ENCODE results near the gene MINAR2. TPM values are rescaled to one million over a fixed set of nuclear protein-coding genes. Genes with fewer than 3 reads are reported as not detected.

The MINAR2 gene
- total RNA-seq, 4 donors from 2014 or later: not detected

DNA sequence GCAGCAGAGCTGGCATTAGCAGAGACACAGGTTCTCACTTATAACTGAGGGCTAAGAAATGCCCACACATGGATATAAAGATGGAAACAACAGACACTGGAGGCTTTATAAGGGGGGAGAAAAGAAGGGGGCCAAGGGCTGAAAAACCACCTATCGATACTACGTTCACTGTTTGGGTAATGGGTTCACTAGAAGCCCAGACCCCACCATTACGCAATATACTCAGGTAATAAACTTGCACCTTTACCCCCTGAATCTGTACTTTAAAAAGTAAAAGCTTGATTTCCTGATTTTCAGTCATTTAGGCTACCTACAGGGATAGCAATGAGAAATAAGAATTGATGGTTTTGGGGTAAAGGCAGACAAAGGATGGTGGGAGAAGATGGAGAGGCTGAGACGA lies 1.9 kb upstream of the MINAR2 start:
- Histone ChIP-seq H3K27ac (no peak overlapping the region), H3K27me3 (no peaks in the 10 kb centered on the region), H3K4me3 (no peak overlapping the region), H3K9me3 (no peaks in the 10 kb centered on the region), H3K36me3 (no peaks in the 10 kb centered on the region), H3K4me1 (no peaks in the 10 kb centered on the region)
- 92 to 95% methylated on average over 4 of the region's 4 CpGs for WGBS, 2 donors
- no peak for TF ChIP-seq POLR2A (IDR thresholded peaks at IDR 0.05)
- TF ChIP-seq EP300 (IDR thresholded peaks at IDR 0.05): no peak
- TF ChIP-seq, protein P1, sequence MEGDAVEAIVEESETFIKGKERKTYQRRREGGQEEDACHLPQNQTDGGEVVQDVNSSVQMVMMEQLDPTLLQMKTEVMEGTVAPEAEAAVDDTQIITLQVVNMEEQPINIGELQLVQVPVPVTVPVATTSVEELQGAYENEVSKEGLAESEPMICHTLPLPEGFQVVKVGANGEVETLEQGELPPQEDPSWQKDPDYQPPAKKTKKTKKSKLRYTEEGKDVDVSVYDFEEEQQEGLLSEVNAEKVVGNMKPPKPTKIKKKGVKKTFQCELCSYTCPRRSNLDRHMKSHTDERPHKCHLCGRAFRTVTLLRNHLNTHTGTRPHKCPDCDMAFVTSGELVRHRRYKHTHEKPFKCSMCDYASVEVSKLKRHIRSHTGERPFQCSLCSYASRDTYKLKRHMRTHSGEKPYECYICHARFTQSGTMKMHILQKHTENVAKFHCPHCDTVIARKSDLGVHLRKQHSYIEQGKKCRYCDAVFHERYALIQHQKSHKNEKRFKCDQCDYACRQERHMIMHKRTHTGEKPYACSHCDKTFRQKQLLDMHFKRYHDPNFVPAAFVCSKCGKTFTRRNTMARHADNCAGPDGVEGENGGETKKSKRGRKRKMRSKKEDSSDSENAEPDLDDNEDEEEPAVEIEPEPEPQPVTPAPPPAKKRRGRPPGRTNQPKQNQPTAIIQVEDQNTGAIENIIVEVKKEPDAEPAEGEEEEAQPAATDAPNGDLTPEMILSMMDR (IDR thresholded peaks at IDR 0.05): no peak
- DNase-seq (ENCODE audit: low spot score in 2 of 2): no peak

DNA sequence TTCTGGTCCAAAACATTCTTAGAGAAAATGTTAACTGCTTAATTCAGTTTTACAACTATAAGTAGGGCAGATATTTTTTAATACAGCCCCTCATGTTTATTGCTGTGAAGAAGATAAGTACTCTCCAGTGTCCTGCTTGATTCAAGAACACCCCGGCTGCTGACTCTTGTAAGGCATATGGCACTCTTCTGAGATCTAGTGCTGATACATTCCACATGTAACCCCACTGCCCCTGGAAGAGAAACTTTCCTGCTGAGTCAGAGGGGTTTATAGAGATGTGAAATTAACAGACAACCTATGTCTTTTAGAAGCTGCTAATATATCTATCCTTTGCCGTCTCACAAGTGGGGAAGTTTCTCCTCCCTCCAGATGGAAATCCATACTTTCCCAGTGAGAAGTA lies 1.0 kb upstream of the MINAR2 start:
- WGBS, 2 donors: 43 to 66% methylated on average over 2 of the region's 2 CpGs
- H3K4me1 ChIP-seq: no peaks in the 10 kb centered on the region

DNA sequence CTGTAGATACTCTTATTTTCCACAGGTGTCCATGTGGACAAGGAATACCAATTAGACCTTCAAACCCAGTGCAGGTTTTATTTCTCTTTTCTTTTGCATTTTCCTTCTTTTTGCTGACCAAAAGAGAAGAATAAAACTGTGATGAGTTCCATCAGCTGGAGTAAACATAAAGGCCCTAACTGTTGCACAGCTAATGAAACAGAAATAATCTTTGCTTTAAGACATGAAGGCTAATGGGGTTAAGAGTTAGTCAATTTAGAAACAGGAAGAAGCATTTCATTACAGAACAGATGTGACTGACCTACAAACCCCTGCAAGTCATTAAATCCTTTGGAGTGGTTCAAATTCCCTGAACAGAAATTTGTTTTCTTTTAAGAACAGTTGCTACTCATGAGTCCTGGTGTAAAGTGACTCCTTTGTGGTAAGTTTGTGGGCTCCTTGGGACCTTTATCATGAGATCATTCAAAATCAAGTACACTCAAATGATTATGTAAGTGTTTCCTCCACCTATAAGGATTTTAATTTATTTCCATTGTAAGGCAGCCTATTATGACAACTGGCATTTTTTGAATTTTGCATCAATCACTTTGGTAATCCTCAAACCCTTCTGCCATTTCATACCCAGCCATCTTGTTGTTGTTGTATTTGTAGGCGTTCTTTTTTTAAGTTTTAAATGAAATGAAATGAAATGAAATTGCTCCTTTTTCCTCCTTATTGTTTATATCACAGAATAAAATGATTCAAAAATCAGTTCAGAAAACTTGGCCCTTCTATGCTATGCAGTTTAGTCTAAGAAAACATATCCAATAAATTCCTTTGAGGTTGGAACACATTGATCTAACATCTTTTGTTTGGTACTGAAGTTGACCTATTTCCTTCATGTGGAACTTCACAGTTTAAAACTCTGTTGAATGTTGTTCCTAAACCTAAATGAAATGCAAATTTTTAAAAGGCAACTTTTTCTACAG lies 1.3 kb downstream of the MINAR2 start:
- Histone ChIP-seq H3K4me1 (no peaks in the 10 kb centered on the region), H3K27me3 (no peaks in the 10 kb centered on the region), H3K36me3 (no peaks in the 10 kb centered on the region), H3K4me3 (no peak overlapping the region), H3K9me3 (no peaks in the 10 kb centered on the region), H3K27ac (no peak overlapping the region)
- WGBS, 2 donors: 58 to 63% methylated on average over 1 of the region's 1 CpG
- no peak for DNase-seq (ENCODE audit: low spot score in 2 of 2)
- no peak for TF ChIP-seq EP300 (IDR thresholded peaks at IDR 0.05)
- no peak for TF ChIP-seq POLR2A (IDR thresholded peaks at IDR 0.05)
- TF ChIP-seq, protein P1 (IDR thresholded peaks at IDR 0.05): no peak

More for the DNA sequence above, 1.0 kb upstream of the MINAR2 start:
- no peak overlapping the region for H3K4me3 ChIP-seq
- no peak overlapping the region for H3K27ac ChIP-seq
- no peak for DNase-seq (ENCODE audit: low spot score in 2 of 2)
- TF ChIP-seq, protein P1 (IDR thresholded peaks at IDR 0.05): no peak
- TF ChIP-seq POLR2A (IDR thresholded peaks at IDR 0.05) (no peak), EP300 (IDR thresholded peaks at IDR 0.05) (no peak)
- H3K36me3 ChIP-seq: no peaks in the 10 kb centered on the region
- no peaks in the 10 kb centered on the region for H3K9me3 ChIP-seq
- H3K27me3 ChIP-seq: no peaks in the 10 kb centered on the region

GRCh38 chr5:129760636-129761325 lies 12.9 kb downstream of the MINAR2 start:
- DNase-seq (ENCODE audit: low spot score in 2 of 2): no peak
- no peaks in the 10 kb centered on the region for H3K36me3 ChIP-seq
- no peaks in the 10 kb centered on the region for H3K27me3 ChIP-seq
- 70 to 86% methylated on average over 1 of the region's 1 CpG for WGBS, 2 donors
- no peaks in the 10 kb centered on the region for H3K9me3 ChIP-seq
- TF ChIP-seq POLR2A (IDR thresholded peaks at IDR 0.05) (no peak), EP300 (IDR thresholded peaks at IDR 0.05) (no peak)
- TF ChIP-seq, protein P1 (IDR thresholded peaks at IDR 0.05): no peak
- no peak overlapping the region for H3K27ac ChIP-seq
- H3K4me1 ChIP-seq: peaks cover 0 to 8% (median 0%) of the 10 kb centered on the region in 4 donors
- H3K4me3 ChIP-seq: no peak overlapping the region

DNA sequence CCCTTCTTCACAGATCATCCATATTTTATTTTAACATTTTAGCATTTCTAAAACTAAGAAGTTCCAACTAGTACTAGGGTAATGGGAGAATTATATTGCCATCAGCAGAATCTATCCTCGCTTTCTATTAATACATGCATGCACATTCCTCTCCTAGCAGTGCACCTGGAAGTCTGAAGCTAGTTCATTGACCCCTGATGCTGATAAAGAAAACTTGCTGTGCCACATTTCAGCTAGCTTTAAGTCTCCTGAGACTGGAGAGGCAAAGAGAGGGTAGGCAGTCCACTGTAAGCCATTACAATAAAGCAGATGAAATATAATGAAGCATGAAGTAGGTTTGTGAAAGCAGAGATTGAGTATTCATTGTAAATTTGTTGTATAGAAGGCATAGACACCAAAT lies 15.8 kb downstream of the MINAR2 start:
- peaks cover 0 to 8% (median 0%) of the 10 kb centered on the region in 4 donors for H3K4me1 ChIP-seq
- TF ChIP-seq EP300 (IDR thresholded peaks at IDR 0.05) (no peak), POLR2A (IDR thresholded peaks at IDR 0.05) (no peak)
- TF ChIP-seq, protein P1 (IDR thresholded peaks at IDR 0.05): no peak
- DNase-seq (ENCODE audit: low spot score in 2 of 2): no peak
- WGBS, 2 donors: 91 to 97% methylated on average over 1 of the region's 1 CpG
- no peak overlapping the region for H3K4me3 ChIP-seq
- H3K27ac ChIP-seq: no peak overlapping the region
- H3K27me3 ChIP-seq: no peaks in the 10 kb centered on the region
- H3K9me3 ChIP-seq: no peaks in the 10 kb centered on the region
- no peaks in the 10 kb centered on the region for H3K36me3 ChIP-seq

All from tibial nerve (tissue), 4 donors.